HepG2 (cell line): ENCODE results near the gene DMTF1. TPM values are rescaled to one million over a fixed set of nuclear protein-coding genes. Genes with fewer than 3 reads are reported as not detected.

Source experiments
- ATAC-seq: fragments of 200-7000 bp; cut with Tn5 transposase; 3 replicates; pipeline ENCODE4 v1.9.1; 2020; ENCODE audit warnings: mild to moderate bottlenecking, moderate library complexity
- Bru-seq: library from RNA; stranded (reverse); fragments of 400-500 nt; gene quantifications from one replicate; lab custom pipeline; 2021; lab: Mats Ljungman, UMichigan
- BruChase-seq, 2 experiments: library from RNA; stranded (reverse); fragments of 400-500 nt; gene quantifications; one replicate each; lab custom pipeline; 2021; lab: Mats Ljungman, UMichigan
- BruUV-seq: library from RNA; stranded (reverse); fragments of 400-500 nt; replicated peaks from 2 replicates; lab custom pipeline; 2021; lab: Mats Ljungman, UMichigan
- CTCF ChIA-PET: fragments of 300-600 bp; formaldehyde crosslinking; extraction: SDS; loops from one replicate; lab custom pipeline; 2021; ENCODE audit warnings: low total read pairs, inconsistent platforms, low intra/inter-chr PET ratio; lab: Yijun Ruan, JAX
- POLR2A ChIA-PET: fragments of 350-600 bp; sonication (Branson Sonifier 250); formaldehyde crosslinking; loops from one replicate; lab custom pipeline; 2020; ENCODE audit warnings: antibody characterized with exemption, inconsistent platforms; lab: Yijun Ruan, JAX
- DNase-seq: peaks from one replicate; pipeline ENCODE4 v3.0.0-alpha.2; 2015; ENCODE audit warnings: low spot score
- FAIRE-seq: peaks from 3 replicates; lab custom pipeline; 2011; peaks lifted over from hg19 to GRCh38; lab: Jason Lieb, UNC
- H2AFZ ChIP-seq: one replicate; pipeline ENCODE4 v1.6.1; 2011; ENCODE audit warnings: low read length, inconsistent platforms
- H3K27ac ChIP-seq: fragments of 300-600 bp; 3 replicates; pipeline ENCODE4 v1.8.0; 2011; ENCODE audit warnings: mixed run types, mild to moderate bottlenecking, mixed read lengths, low read length, inconsistent platforms; ENCODE audit not compliant: insufficient read depth; ENCODE audit errors: extremely low read length
- H3K27me3 ChIP-seq, 2 experiments: fragments of 200-600 bp in 1 of 2; 2 replicates in 1 of 2; 3 replicates in 1 of 2; pipeline versions ENCODE4 v1.6.0 to v1.8.0; 2011; ENCODE audit warnings: low read length in 2 of 2, mild to moderate bottlenecking in 2 of 2, moderate library complexity in 2 of 2, inconsistent platforms in 1 of 2; ENCODE audit not compliant: insufficient read depth in 2 of 2, control insufficient read depth in 1 of 2
- H3K36me3 ChIP-seq, 2 experiments: fragments of 200-600 bp in 1 of 2; replicated peaks in 1 of 2; 2 replicates in 1 of 2; 3 replicates in 1 of 2; pipeline versions ENCODE4 v1.5.1 to v1.8.0; 2011; ENCODE audit warnings: low read length in 2 of 2, inconsistent platforms in 1 of 2; ENCODE audit not compliant: insufficient read depth in 2 of 2, control insufficient read depth in 1 of 2
- H3K4me1 ChIP-seq: 2 replicates; pipeline ENCODE4 v1.5.1; 2012; ENCODE audit warnings: low read length, inconsistent platforms; ENCODE audit not compliant: insufficient read depth
- H3K4me2 ChIP-seq: 2 replicates; pipeline ENCODE4 v1.6.0; 2011; ENCODE audit warnings: low read depth, low read length, inconsistent platforms
- H3K4me3 ChIP-seq, 3 experiments: fragments of 200-600 bp in 1 of 3; sonication (generic), shearing (Covaris generic) in 1 of 3; replicated peaks in 1 of 3; 2 replicates each; pipeline ENCODE4 v1.5.1; 2011 to 2016; ENCODE audit warnings: low read length in 3 of 3, inconsistent platforms in 2 of 3, low read depth in 2 of 3, mild to moderate bottlenecking in 2 of 3, control low read depth in 1 of 3, mixed read lengths in 1 of 3; ENCODE audit not compliant: insufficient read depth in 1 of 3
- H3K79me2 ChIP-seq: one replicate; pipeline ENCODE4 v1.6.1; 2011; ENCODE audit warnings: low read length, inconsistent platforms; ENCODE audit not compliant: insufficient read depth
- H3K9ac ChIP-seq: 2 replicates; pipeline ENCODE4 v1.6.0; 2011; ENCODE audit warnings: mild to moderate bottlenecking, low read depth, low read length, inconsistent platforms; ENCODE audit not compliant: insufficient read depth
- H3K9me3 ChIP-seq: 2 replicates; pipeline ENCODE4 v1.5.1; 2012; ENCODE audit warnings: mild to moderate bottlenecking, low read length
- H4K20me1 ChIP-seq: 2 replicates; pipeline ENCODE4 v1.6.0; 2011; ENCODE audit warnings: inconsistent platforms, mild to moderate bottlenecking, low read length, moderate library complexity; ENCODE audit not compliant: insufficient read depth
- ARNTL ChIP-seq: sonication (generic); formaldehyde crosslinking; IDR thresholded peaks from 2 replicates; pipeline ENCODE4 v1.4.0; 2020; ENCODE audit warnings: mild to moderate bottlenecking, missing genetic modification reagents
- DBP ChIP-seq: sonication (generic); formaldehyde crosslinking; IDR thresholded peaks from 2 replicates; pipeline ENCODE4 v1.4.0; 2020; ENCODE audit warnings: missing genetic modification reagents; ENCODE audit errors: not compliant biosample characterization
- FOSL2 ChIP-seq: sonication (generic); formaldehyde crosslinking; IDR thresholded peaks from 2 replicates; pipeline ENCODE4 v1.4.0; 2020; ENCODE audit warnings: missing genetic modification reagents
- GPN1 ChIP-seq: sonication (generic); formaldehyde crosslinking; IDR thresholded peaks from 2 replicates; pipeline ENCODE4 v1.5.1; 2020; ENCODE audit warnings: missing genetic modification reagents, borderline replicate concordance
- KAT7 ChIP-seq: IDR thresholded peaks from 2 replicates; pipeline ENCODE4 v1.6.1; 2018; ENCODE audit warnings: borderline replicate concordance, missing compliant biosample characterization
- NCOR1 ChIP-seq: fragments of 200-600 bp; sonication (generic); IDR thresholded peaks from 2 replicates; pipeline ENCODE4 v1.7.0; 2017; ENCODE audit warnings: antibody characterized with exemption, low read length, borderline replicate concordance
- TOPORS ChIP-seq: sonication (generic); formaldehyde crosslinking; IDR thresholded peaks from 2 replicates; pipeline ENCODE4 v1.8.0; 2023; ENCODE audit warnings: mild to moderate bottlenecking, missing genetic modification reagents
- ZBTB42 ChIP-seq: sonication (generic); formaldehyde crosslinking; IDR thresholded peaks from 2 replicates; pipeline ENCODE4 v1.5.0; 2020; ENCODE audit warnings: mild to moderate bottlenecking, missing genetic modification reagents
- ZNF124 ChIP-seq: sonication (generic); formaldehyde crosslinking; IDR thresholded peaks from 2 replicates; pipeline ENCODE4 v1.4.0; 2020; ENCODE audit warnings: missing genetic modification reagents
- ZNF235 ChIP-seq: sonication (generic); formaldehyde crosslinking; IDR thresholded peaks from 2 replicates; pipeline ENCODE4 v1.8.1; 2023; ENCODE audit warnings: mild to moderate bottlenecking, missing genetic modification reagents, borderline replicate concordance
- ZNF547 ChIP-seq: sonication (generic); formaldehyde crosslinking; IDR thresholded peaks from 2 replicates; pipeline ENCODE4 v1.5.1; 2020; ENCODE audit warnings: mild to moderate bottlenecking, missing genetic modification reagents
- ZNF747 ChIP-seq: sonication (generic); formaldehyde crosslinking; IDR thresholded peaks from 2 replicates; pipeline ENCODE4 v1.8.1; 2023; ENCODE audit warnings: missing genetic modification reagents, mild to moderate bottlenecking, borderline replicate concordance
- WGBS: methylation state at CpG from one replicate; pipeline ENCODE4 v1.1.6; 2017; ENCODE audit warnings: low lambda C conversion rate; 5-methylcytosine and 5-hydroxymethylcytosine counted together
- in situ Hi-C: cut with HindIII; loops from 2 replicates; pipeline ENCODE4 v1.10.0; 2017; ENCODE audit warnings: low pct_unique_long_range_greater_than_20kb; ENCODE audit not compliant: extremely low pct_ligation_motif_present
- intact Hi-C: fragments of 100-400 bp; cut with micrococcal nuclease; formaldehyde crosslinking; loops from one replicate; pipeline ENCODE4 v1.10.0; 2022; ENCODE audit not compliant: unreplicated experiment
- long read RNA-seq, 2 experiments: library from RNA in 1 of 2; library from polyadenylated mRNA in 1 of 2; stranded (forward) in 1 of 2; unstranded in 1 of 2; transcript quantifications; one replicate each; pipeline ENCODE4 v2.0.0, GENCODE V29; 2019 to 2022
- polyA minus RNA-seq, 3 experiments: library from RNA; depleted of rRNA, polyadenylated mRNA; stranded (reverse); fragments of >200 nt; gene quantifications; 2 replicates each; pipeline ENCODE4 v1.2.3, GENCODE V29; 2011; ENCODE audit warnings: low replicate concordance in 1 of 3
- polyA plus RNA-seq, 8 experiments: library from polyadenylated mRNA; depleted of rRNA in 3 of 8; stranded (reverse) in 7 of 8; unstranded in 1 of 8; fragments of >200 nt; fragmentation: Illumina TruSeq in 4 of 8; extraction: Trizol in 4 of 8; gene quantifications; 2 replicates each; pipeline versions ENCODE4 v1.2.1 to v1.2.3, GENCODE V29; 2011 to 2016; ENCODE audit warnings: low read depth in 4 of 8, missing spikeins in 1 of 8, mixed read lengths in 1 of 8; ENCODE audit not compliant: insufficient read depth in 1 of 8
- total RNA-seq, 5 experiments: library from RNA; depleted of rRNA; stranded (reverse); fragments of >200 nt; fragmentation: Illumina TruSeq; extraction: Trizol; gene quantifications; 2 replicates each; pipeline ENCODE4 v1.2.3, GENCODE V29; 2016; ENCODE audit warnings: low read depth in 1 of 5
- TF ChIP-seq, protein P1 (sequence below): sonication (generic); formaldehyde crosslinking; IDR thresholded peaks from 2 replicates; pipeline ENCODE4 v1.4.0; 2020; ENCODE audit warnings: mild to moderate bottlenecking, missing genetic modification reagents
- TF ChIP-seq, protein P2 (sequence below): sonication (generic); formaldehyde crosslinking; IDR thresholded peaks from 2 replicates; pipeline ENCODE4 v1.8.0; 2022; ENCODE audit warnings: missing genetic modification reagents, low read depth, mild to moderate bottlenecking, borderline replicate concordance

Gene DMTF1
- total RNA-seq (2016; rRNA removed; fragmentation: Illumina TruSeq; extraction: Trizol) (17.9 and 45.8 TPM in 2 replicates), polyA plus RNA-seq (2011; rRNA removed) (111 and 132 TPM in 2 replicates), polyA minus RNA-seq (2011; rRNA and poly(A)+ RNA removed; ENCODE audit: low replicate concordance) (63.7 and 73.9 TPM in 2 replicates), Bru-seq, nascent RNA (percentile 93 among the genes with signal in this experiment), BruChase-seq, experiment 1, labeled RNA remaining after a 6-hour chase (percentile 82 among the genes with signal in this experiment), BruChase-seq, experiment 2, labeled RNA remaining after a 2-hour chase (percentile 92 among the genes with signal in this experiment)
- total RNA-seq (2016; cell fraction: cytosol; rRNA removed; fragmentation: Illumina TruSeq; extraction: Trizol; ENCODE audit: low read depth), result 8.9 and 13.1 TPM in 2 replicates
- 16.8 and 39.0 TPM in 2 replicates for total RNA-seq (2016; cell fraction: insoluble cytoplasmic fraction; rRNA removed; fragmentation: Illumina TruSeq; extraction: Trizol)
- total RNA-seq (2016; cell fraction: membrane; rRNA removed; fragmentation: Illumina TruSeq; extraction: Trizol), result 11.4 and 12.3 TPM in 2 replicates
- total RNA-seq (2016; cell fraction: nucleus; rRNA removed; fragmentation: Illumina TruSeq; extraction: Trizol), result 120 and 143 TPM in 2 replicates
- polyA plus RNA-seq (2011; cell fraction: cytosol; rRNA removed), result 17.2 and 21.7 TPM in 2 replicates
- 295 and 299 TPM in 2 replicates for polyA plus RNA-seq (2011; cell fraction: nucleus; rRNA removed)
- polyA plus RNA-seq (2012), result 27.6 and 31.1 TPM in 2 replicates
- polyA plus RNA-seq (2016; cell fraction: cytosol; fragmentation: Illumina TruSeq; extraction: Trizol; ENCODE audit: low read depth), result 1.1 and 2.1 TPM in 2 replicates
- polyA plus RNA-seq (2016; cell fraction: insoluble cytoplasmic fraction; fragmentation: Illumina TruSeq; extraction: Trizol; ENCODE audit: low read depth), result 14.5 and 17.7 TPM in 2 replicates
- polyA plus RNA-seq (2016; cell fraction: membrane; fragmentation: Illumina TruSeq; extraction: Trizol; ENCODE audit: low read depth), result 2.9 and 3.0 TPM in 2 replicates
- polyA plus RNA-seq (2016; cell fraction: nucleus; fragmentation: Illumina TruSeq; extraction: Trizol; ENCODE audit: insufficient read depth, low read depth), result 167 and 192 TPM in 2 replicates
- 19.5 and 24.6 TPM in 2 replicates for polyA minus RNA-seq (2011; cell fraction: cytosol; rRNA and poly(A)+ RNA removed)
- 527 and 550 TPM in 2 replicates for polyA minus RNA-seq (2011; cell fraction: nucleus; rRNA and poly(A)+ RNA removed)
- long read RNA-seq, experiment 1, partial matches to known transcripts, result 4 of 6 reads
- long read RNA-seq, experiment 1, other reads (novel, unspliced or antisense), result 1 of 6 reads
- long read RNA-seq, experiment 2, partial matches to known transcripts, result 1 of 4 reads
- long read RNA-seq, experiment 2, other reads (novel, unspliced or antisense), result 1 of 4 reads

GRCh38 chr7:87152112-87152896 lies at the start of gene DMTF1:
Gene DMTF1 (plus strand): TSS chr7:87152453. CDS start chr7:87164942, 12,489 bp downstream.
- Histone ChIP-seq H4K20me1 (no peaks in the 10 kb centered on the region; the same call in 1 of the 2 replicates), H3K4me3 (peak within 1 kb of the TSS; percentile 86 to 97 (median 91)), H2AFZ (peak within 1 kb of the TSS; percentile 94), H3K27ac (peak within 1 kb of the TSS; percentile 98), H3K4me2 (peak within 1 kb of the TSS; percentile 92), H3K36me3 (no peaks in the 10 kb centered on the region; a peak in 1 of 5 replicates), H3K27me3 (no peaks in the 10 kb centered on the region; a peak in 1 of 5 replicates), H3K9me3 (no peaks in the 10 kb centered on the region), H3K4me1 (peaks cover 46% of the 10 kb centered on the region), H3K79me2 (peaks cover 45% of the 10 kb centered on the region), H3K9ac (peak within 1 kb of the TSS; percentile 91)
- FAIRE-seq (no peak), DNase-seq (peak; percentile 93), ATAC-seq (peak; percentile 92)
- POLR2A ChIA-PET, result interaction anchor here (0.8 to 1.7 kb wide), 19 partner anchors 9 to 312 kb away, joined by 3 to 10 read pairs (median 4); partner anchors contain the start of genes ELAPOR2 and TMEM243
- in situ Hi-C loops, result loop anchor here (5.0 kb wide), 1 partner anchor 210 kb away; no protein-coding TSS in a partner anchor
- CTCF ChIA-PET, result no interaction called here
- WGBS, result 4% methylated on average over 16 of the region's 71 CpGs
- no TSS peak for BruUV-seq
- intact Hi-C loops, result loop anchor here (1.0 to 5.0 kb wide), 2 partner anchors 84 to 210 kb away; no protein-coding TSS in a partner anchor
- TF ChIP-seq ARNTL (CRISPR knock-in tag) (peak; percentile 84; the same call in 1 of the 2 replicates), ZNF547 (peak; percentile 91), DBP (CRISPR knock-in tag) (peak; percentile 81), TOPORS (CRISPR knock-in tag) (peak; percentile 82; the same call in 1 of the 2 replicates), ZNF124 (CRISPR knock-in tag) (no peak), ZNF235 (no peak), ZNF747 (CRISPR knock-in tag) (no peak), GPN1 (no peak), ZBTB42 (no peak; the same call in 1 of the 2 replicates), FOSL2 (peak; percentile 57), NCOR1 (0 out of 2 replicates have a peak, but pooled peaks have one; percentile 42), KAT7 (peak; percentile 87)
- TF ChIP-seq, protein P1, sequence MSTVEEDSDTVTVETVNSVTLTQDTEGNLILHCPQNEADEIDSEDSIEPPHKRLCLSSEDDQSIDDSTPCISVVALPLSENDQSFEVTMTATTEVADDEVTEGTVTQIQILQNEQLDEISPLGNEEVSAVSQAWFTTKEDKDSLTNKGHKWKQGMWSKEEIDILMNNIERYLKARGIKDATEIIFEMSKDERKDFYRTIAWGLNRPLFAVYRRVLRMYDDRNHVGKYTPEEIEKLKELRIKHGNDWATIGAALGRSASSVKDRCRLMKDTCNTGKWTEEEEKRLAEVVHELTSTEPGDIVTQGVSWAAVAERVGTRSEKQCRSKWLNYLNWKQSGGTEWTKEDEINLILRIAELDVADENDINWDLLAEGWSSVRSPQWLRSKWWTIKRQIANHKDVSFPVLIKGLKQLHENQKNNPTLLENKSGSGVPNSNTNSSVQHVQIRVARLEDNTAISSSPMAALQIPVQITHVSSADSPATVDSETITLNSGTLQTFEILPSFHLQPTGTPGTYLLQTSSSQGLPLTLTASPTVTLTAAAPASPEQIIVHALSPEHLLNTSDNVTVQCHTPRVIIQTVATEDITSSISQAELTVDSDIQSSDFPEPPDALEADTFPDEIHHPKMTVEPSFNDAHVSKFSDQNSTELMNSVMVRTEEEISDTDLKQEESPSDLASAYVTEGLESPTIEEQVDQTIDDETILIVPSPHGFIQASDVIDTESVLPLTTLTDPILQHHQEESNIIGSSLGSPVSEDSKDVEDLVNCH (CRISPR knock-in tag), result peak; percentile 98
- TF ChIP-seq, protein P2, sequence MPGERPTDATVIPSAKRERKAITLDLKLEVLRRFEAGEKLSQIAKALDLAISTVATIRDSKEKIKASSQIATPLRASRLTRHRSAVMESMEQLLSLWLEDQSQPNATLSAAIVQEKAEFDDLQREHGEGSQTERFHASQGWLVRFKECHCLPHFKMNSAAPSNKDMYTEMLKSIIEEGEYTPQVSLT (CRISPR knock-in tag), result no peak
